Muscle of arm (tissue), 14 donors: ENCODE data around the gene DPT. TPM values are rescaled to one million over a fixed set of nuclear protein-coding genes. Genes with fewer than 3 reads are reported as not detected.
"Not testable (repeated sequence)": the region's sequence is repeated elsewhere in the genome, so short reads cannot be mapped to it uniquely, and the experiment has no call there.

Experiments used
- DNase-seq: peaks from one replicate; pipeline ENCODE4 v3.0.0-alpha.2; 2013
- long read RNA-seq, 11 donors: transcript quantifications; one replicate each; lab custom pipeline, GENCODE V29; 2026
- polyA plus RNA-seq, 12 donors: library from polyadenylated mRNA; unstranded; fragments of 120-200 nt; gene quantifications; one replicate each; pipeline ENCODE4 v1.2.1, GENCODE V29; 2013; ENCODE audit not compliant: insufficient read length in 12 of 12

Gene DPT
- 100 to 1,000 TPM in 2 of 12 donors, 10 to 100 TPM in 9, not detected in 1; 20.3 to 188 (median 83.8) TPM for polyA plus RNA-seq
- long read RNA-seq, donor 1, transcript DPT-201 (4 exons, 1,786 nt): major isoform, 10 of 10 reads
- long read RNA-seq, donor 1, partial matches to known transcripts: 0 of 10 reads
- long read RNA-seq, donor 1, other reads (novel, unspliced or antisense): 0 of 10 reads
- long read RNA-seq, donor 2, transcript DPT-201 (4 exons, 1,786 nt): major isoform, 99 of 105 reads
- long read RNA-seq, donor 2, partial matches to known transcripts: 6 of 105 reads
- long read RNA-seq, donor 2, other reads (novel, unspliced or antisense): 0 of 105 reads
- long read RNA-seq, donor 3, transcript DPT-201 (4 exons, 1,786 nt): major isoform, 22 of 22 reads
- long read RNA-seq, donor 3, partial matches to known transcripts: 0 of 22 reads
- long read RNA-seq, donor 3, other reads (novel, unspliced or antisense): 0 of 22 reads
- long read RNA-seq, donor 4, transcript DPT-201 (4 exons, 1,786 nt): major isoform, 33 of 33 reads
- long read RNA-seq, donor 4, partial matches to known transcripts: 0 of 33 reads
- long read RNA-seq, donor 4, other reads (novel, unspliced or antisense): 0 of 33 reads
- long read RNA-seq, donor 5, transcript DPT-201 (4 exons, 1,786 nt): major isoform, 119 of 119 reads
- long read RNA-seq, donor 5, partial matches to known transcripts: 0 of 119 reads
- long read RNA-seq, donor 5, other reads (novel, unspliced or antisense): 0 of 119 reads
- long read RNA-seq, donor 6, transcript DPT-201 (4 exons, 1,786 nt): major isoform, 12 of 12 reads
- long read RNA-seq, donor 6, partial matches to known transcripts: 0 of 12 reads
- long read RNA-seq, donor 6, other reads (novel, unspliced or antisense): 0 of 12 reads
- long read RNA-seq, donor 7, transcript DPT-201 (4 exons, 1,786 nt): major isoform, 30 of 30 reads
- long read RNA-seq, donor 7, partial matches to known transcripts: 0 of 30 reads
- long read RNA-seq, donor 7, other reads (novel, unspliced or antisense): 0 of 30 reads
- long read RNA-seq, donor 8, transcript DPT-201 (4 exons, 1,786 nt): major isoform, 93 of 112 reads
- long read RNA-seq, donor 8, partial matches to known transcripts: 19 of 112 reads
- long read RNA-seq, donor 8, other reads (novel, unspliced or antisense): 0 of 112 reads
- long read RNA-seq, donor 9, transcript DPT-201 (4 exons, 1,786 nt): major isoform, 94 of 94 reads
- long read RNA-seq, donor 9, partial matches to known transcripts: 0 of 94 reads
- long read RNA-seq, donor 9, other reads (novel, unspliced or antisense): 0 of 94 reads
- long read RNA-seq, donor 10, transcript DPT-201 (4 exons, 1,786 nt): major isoform, 89 of 95 reads
- long read RNA-seq, donor 10, partial matches to known transcripts: 6 of 95 reads
- long read RNA-seq, donor 10, other reads (novel, unspliced or antisense): 0 of 95 reads
- long read RNA-seq, donor 11, transcript DPT-201 (4 exons, 1,786 nt): major isoform, 66 of 66 reads
- long read RNA-seq, donor 11, partial matches to known transcripts: 0 of 66 reads
- long read RNA-seq, donor 11, other reads (novel, unspliced or antisense): 0 of 66 reads

DNA sequence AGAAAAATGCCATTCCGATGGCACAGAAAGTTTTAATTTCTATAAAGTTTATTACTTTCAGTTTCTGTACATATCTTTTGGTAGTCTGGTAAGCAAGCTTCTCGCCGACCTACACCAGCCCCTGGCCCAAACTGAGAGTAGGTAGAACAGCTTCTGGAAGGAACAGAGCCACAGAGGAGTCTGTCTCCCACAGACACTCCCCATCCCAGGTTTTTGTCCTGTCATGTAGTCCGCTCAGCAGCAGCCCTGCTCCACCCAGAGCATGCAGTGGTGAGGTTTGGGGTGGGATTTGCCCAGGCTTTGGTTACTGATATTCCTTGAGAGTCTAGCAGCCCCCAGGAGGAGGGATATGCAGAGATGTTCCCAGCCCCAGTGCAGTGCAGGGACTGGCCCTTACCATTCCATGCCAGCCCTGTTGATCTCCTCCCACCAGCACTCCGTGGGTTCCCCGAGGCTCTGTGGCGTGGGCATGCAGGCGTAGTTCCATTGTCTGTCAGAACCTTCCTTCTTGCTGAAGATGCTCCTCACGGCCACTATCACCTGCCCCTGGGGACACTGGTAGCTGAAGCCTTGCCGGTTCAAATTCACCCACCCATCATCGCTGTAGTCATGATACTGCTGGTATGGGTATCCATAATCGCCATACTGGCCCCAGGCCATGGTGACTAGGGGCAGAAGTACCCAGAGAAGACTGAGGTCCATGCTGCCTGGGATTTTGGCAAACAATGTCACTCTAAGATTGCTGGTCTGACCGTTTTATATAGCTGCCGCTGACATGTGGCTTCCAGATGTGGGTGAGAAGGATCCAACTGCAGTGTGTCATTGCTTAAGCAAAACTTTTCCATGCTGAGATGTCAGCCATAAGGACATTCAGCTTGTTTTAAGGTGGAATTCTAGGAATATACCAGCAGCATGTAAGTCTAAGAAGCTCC is at the start of gene DPT:
Gene DPT, minus strand, starts transcription at position 734 of the 932 bp plus-strand sequence. Its CDS starts 32 bp downstream, at position 702.
- DNase-seq: peak; percentile 92

- no peak for DNase-seq
These were observed 46.4 kb upstream of the DPT start for GRCh38 chr1:168775366-168775765.

GRCh38 chr1:168774241-168774640 is 45.2 kb upstream of the DPT start:
- peak; percentile 72 for DNase-seq

DNA sequence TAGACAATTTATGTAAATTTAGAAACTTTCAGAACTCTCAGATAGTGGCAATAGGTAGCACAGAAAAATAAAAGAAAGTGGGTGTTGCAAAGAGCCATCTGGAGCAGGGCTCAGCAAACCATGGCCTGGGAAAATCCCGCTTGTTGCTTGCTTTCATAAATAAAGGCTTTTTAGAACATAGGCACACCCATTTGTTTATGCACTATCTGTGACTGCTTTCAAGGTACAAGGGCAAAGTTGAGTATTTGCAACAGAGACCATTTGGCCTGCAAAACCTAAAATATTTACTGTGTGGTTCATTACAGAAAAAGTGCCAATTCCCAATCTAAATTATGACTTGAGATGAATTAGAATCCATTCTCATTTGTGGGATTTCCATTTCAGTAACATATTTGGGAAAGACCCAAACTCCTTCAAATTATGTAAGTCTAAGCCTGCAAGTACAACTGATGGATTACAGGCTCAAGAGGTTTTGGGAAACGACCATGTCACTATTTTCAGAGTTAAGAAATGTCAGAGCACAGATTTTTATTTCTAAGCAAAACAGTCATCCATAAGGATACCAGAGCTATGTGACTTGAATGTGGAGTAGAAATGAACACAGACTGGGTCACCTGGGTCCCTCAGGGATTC is 43.5 kb upstream of the DPT start:
- DNase-seq: no peak

- no peak for DNase-seq
These were observed 42.2 kb upstream of the DPT start for GRCh38 chr1:168771104-168771630.

- DNase-seq: not testable (repeated sequence)
These were observed 40.9 kb upstream of the DPT start for GRCh38 chr1:168769893-168770292.

- DNase-seq: peak; percentile 93
These were observed 39.0 kb upstream of the DPT start for GRCh38 chr1:168767894-168768584.

GRCh38 chr1:168766568-168766967 is 37.6 kb upstream of the DPT start:
- DNase-seq: no peak

GRCh38 chr1:168763031-168763430 is 34.0 kb upstream of the DPT start:
- no peak for DNase-seq

GRCh38 chr1:168762473-168762872 is 33.5 kb upstream of the DPT start:
- no peak for DNase-seq

DNA sequence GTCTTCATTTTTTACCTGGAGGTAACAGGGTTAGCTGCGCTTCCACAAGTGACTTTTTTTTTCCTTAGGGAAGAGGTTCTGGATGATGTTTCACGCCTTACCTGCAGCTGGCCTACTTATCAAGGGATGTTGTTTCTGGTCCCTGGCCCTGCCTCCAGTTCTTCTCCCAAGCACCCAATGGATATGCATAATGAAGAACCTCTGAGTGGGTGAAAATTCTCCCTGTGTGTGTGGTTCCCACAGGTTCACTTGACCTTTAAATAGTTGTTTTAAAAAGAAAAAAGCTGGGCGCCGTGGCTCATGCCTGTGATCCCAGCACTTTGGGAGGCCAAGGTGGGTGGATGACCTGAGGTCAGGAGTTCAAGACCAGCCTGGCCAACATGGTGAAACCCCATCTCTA is 31.8 kb upstream of the DPT start:
- DNase-seq: no peak

DNA sequence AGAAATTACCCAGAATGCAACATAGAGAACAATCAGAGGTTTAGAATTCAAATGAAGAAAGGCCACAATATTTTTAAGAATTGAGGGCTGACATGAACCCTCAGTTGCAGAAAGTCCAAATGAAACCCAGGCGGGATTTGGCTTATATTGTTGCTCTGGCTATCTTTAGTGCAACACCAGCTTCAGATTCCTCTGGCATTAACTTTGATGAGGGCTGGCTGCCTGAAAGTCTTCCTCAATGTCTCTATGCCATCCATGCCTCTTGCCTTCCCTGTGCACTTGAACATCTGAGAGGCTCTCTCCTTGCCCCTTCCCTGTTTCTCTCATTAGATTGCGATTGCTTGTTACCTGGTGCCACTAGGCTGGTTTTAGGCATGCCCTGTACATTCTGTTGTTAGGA is 31.2 kb upstream of the DPT start:
- no peak for DNase-seq

GRCh38 chr1:168759077-168759476 is 30.1 kb upstream of the DPT start:
- DNase-seq: no peak

DNA sequence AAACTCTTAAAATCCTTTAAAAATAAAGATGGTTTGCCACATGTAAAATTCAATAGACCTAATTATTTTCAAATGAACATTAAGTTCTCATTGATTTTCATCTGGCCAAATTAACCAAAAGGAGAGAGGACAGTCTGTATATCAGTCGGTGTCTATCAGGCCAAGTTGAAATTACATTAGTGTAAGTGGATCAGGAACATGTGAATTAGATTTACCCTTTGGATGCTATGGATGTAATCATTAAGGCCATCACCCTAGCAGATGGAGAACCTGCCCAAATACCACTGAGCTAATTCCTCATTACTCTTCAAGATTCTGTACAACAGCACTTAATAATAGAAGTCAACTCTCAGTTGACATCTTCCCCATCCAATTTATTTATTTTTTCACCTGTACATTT is 29.5 kb upstream of the DPT start:
- no peak for DNase-seq

- DNase-seq: no peak
These were observed 26.9 kb upstream of the DPT start for GRCh38 chr1:168755800-168756418.

DNA sequence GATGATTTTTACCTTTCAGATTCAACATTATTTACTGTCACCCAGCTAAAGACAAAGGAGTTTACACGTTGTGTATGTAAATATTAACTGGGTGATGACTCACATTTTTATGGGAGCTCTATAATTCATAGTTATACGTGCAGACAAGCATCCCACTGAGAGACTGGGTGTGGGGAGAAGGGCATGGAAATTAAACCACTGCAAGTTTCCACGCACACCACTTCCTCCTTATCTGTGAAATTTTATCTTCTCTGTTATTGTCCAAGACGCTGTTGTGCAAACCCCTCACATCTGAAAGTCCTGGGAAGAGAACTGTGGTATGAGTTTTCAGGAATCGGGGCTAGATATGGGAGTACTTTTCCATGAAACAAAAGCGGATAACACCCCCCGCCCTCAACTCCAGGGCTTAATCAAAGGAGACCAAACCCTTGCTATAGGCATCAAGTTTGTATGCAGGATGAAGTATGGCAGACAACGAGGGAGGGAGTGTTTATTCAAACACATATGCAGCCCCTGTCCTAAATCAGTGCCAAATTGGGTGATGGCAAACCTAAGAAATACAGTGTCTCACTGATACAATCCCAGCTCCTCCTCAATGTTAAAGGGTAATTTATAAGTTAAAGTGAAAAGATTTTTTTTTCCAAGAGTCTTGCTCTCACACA is 23.3 kb upstream of the DPT start:
- no peak for DNase-seq

DNA sequence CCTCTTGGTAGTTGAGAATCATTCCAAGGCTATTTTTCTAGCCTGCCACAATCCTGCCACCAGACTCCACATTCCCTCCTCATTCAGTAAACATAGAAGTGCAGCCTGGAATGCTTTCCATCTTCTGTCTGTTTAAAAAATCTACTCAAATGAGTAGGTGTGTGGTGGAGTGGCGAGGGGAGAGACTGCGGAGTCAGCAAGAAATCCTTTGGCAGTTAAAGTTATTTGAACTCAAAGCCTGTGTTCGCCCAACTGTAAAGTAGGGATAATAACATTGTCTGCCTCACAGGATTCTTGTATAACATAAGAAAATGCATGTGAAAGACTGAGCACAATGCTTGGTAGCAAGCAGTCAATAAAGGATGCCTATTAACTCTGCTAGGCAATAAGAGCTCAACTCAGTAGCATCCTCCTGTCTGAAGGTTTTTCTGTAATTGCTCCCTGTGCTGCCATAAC is 22.2 kb upstream of the DPT start:
- DNase-seq: no peak
